Measurements from ENCODE around the gene MTERF4.

- TF ChIP-seq CTCF (conservative IDR thresholded peaks at IDR 0.05 in 1 of 2, IDR thresholded peaks at IDR 0.05 in 1 of 2; ENCODE audit: extremely low read depth in 1 of 2, insufficient read depth in 1 of 2, low read depth in 1 of 2, low read length in 2 of 2) (no peak), EZH2 (IDR thresholded peaks at IDR 0.05; ENCODE audit: borderline replicate concordance, low read length) (no peak)
Observed at GRCh38 chr2:241065355-241065803, 36.7 kb downstream of the MTERF4 start.
